Testis (tissue), 3 donors: ENCODE results near the gene NMRK2. TPM values are rescaled to one million over a fixed set of nuclear protein-coding genes. Genes with fewer than 3 reads are reported as not detected.
A peak's percentile ranks its signal among the peaks of the same experiment; 100 is the strongest.
"Not testable (repeated sequence)": the region's sequence is repeated elsewhere in the genome, so short reads cannot be mapped to it uniquely, and the experiment has no call there.

Experiments used
- DNase-seq: peaks from one replicate; pipeline ENCODE4 v3.0.0-alpha.2; 2019
- H3K27ac ChIP-seq, 2 donors: fragments of 200-600 bp; sonication (generic); one replicate each; pipeline ENCODE4 v1.5.1; 2019
- H3K27me3 ChIP-seq: fragments of 200-600 bp; sonication (generic); one replicate; pipeline ENCODE4 v1.5.1; 2019
- H3K36me3 ChIP-seq: fragments of 200-600 bp; sonication (generic); one replicate; pipeline ENCODE4 v1.5.1; 2017; ENCODE audit warnings: low read depth; ENCODE audit errors: missing control alignments
- H3K4me1 ChIP-seq: fragments of 200-600 bp; sonication (generic); one replicate; pipeline ENCODE4 v1.5.1; 2019
- H3K4me3 ChIP-seq, 2 donors: fragments of 200-600 bp; sonication (generic); one replicate each; pipeline ENCODE4 v1.5.1; 2017 to 2019
- H3K9me3 ChIP-seq: fragments of 200-600 bp; sonication (generic); one replicate; pipeline ENCODE4 v1.5.1; 2017
- POLR2A ChIP-seq: fragments of 450-650 bp; IDR thresholded peaks from one replicate; pipeline ENCODE4 v1.6.1; 2017; ENCODE audit warnings: antibody characterized with exemption, mild to moderate bottlenecking, moderate library complexity
- WGBS, 2 donors: methylation state at CpG; one replicate each; pipeline ENCODE4 v1.1.5; 2018; 5-methylcytosine and 5-hydroxymethylcytosine counted together
- intact Hi-C: fragments of 100-400 bp; cut with DNase I; formaldehyde crosslinking; loops from one replicate; pipeline ENCODE4 v1.15.1; 2023; ENCODE audit warnings: low total_unique reads
- polyA plus RNA-seq: library from polyadenylated mRNA; stranded (reverse); fragments of 350-450 nt; fragmentation: Illumina TruSeq; extraction: RNeasy Lipid Tissue Mini Kit (QIAGEN cat#74804); gene quantifications from one replicate; pipeline ENCODE4 v1.2.3, GENCODE V29; 2014; ENCODE audit warnings: low read depth, low replicate concordance; ENCODE audit not compliant: insufficient read depth
- total RNA-seq, 2 donors: library from RNA; depleted of rRNA; stranded (reverse); fragments of >200 nt; gene quantifications; one replicate each; pipeline ENCODE4 v1.2.3, GENCODE V29; 2016
- TF ChIP-seq, protein P1 (sequence below), 3 experiments: fragments of 450-650 bp in 2 of 3; fragments of 200-600 bp in 1 of 3; sonication (generic) in 1 of 3; IDR thresholded peaks; one replicate each; pipeline ENCODE4 v1.5.1; 2016 to 2019; ENCODE audit warnings: antibody characterized with exemption in 3 of 3, mild to moderate bottlenecking in 2 of 3, moderate library complexity in 1 of 3

The NMRK2 gene
- total and polyA plus RNA-seq, 3 donors from 2014 or later, result 1.7 to 3.2 (median 1.7) TPM

DNA sequence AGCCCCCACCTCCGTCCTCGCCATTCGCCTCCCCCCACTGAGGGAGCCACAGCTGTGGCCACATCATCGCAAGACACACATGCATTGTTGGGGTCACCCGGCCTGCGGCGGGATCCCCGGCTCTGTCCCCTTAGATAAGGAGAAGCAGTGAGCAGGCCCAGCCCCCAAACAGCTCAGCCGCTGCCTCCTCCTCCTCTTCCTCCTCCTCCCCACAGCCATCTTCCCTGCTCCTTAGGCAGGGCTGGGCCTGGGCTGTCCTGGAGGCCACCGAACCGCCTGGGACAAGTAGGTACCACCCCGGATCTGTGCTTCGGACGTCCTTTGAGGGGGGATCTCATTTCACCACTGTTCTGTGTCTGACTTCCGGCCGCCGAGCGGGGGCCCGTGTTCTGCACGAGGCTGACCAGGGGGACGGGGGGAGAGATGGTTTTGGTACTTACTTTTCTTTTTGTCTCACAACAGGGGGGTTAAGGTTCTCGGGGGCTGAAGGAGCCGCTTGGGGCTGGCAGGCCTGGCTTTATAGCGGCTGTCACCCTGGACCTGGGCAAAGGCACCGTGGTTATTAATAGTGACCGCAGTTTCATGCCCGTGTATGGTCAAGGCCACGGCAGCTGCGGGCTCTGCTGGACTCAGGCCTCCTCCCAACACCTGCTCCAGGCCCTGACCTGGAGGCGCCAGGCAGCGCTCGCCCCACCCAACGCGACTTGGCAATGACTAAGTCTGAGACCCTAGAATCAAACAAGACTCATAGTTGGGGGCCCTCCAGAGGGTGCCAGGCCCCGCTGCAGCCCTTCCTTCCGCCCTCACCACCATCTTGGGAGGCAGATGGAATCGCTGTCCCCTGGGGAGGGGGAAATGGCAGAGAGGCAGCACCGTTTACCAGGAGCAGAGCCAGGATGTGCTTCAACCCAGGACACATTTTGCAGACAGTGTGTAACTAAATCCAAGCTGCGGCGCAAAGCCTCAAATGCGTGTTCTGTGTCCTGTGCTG lies 18.3 kb downstream of the NMRK2 start:
- intact Hi-C loops, result no loop called here
- peak; percentile 54 for DNase-seq
- peak overlapping the region in 1 of 2 donors; percentile 4 for H3K27ac ChIP-seq

DNA sequence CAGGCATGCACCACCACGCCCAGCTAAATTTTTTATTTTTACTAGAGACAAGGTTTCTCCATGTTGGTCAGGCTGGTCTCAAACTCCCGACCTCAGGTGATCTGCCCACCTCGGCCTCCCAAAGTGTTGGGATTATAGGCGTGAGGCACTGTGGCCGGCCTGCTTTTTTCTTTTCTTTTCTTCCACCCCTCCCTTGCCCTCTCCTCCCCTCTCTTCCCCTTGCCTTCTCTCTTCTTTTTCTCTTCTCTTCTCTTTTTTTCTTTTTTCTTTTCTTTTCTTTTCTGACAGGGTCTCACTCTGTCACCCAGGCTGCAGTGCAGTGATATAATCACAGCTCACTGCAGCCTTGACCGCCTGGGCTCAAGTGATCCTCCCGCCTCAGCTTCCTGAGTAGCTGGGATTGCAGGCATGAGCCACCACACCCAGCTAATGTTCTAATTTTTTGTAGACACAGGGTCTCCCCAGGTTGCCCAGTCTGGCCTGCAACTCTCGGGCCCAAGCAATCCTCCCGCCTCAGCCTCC lies 19.9 kb downstream of the NMRK2 start:
- H3K27ac ChIP-seq, intact Hi-C loops, H3K4me3 ChIP-seq, H3K9me3 ChIP-seq, H3K27me3 ChIP-seq, H3K36me3 ChIP-seq, DNase-seq: not testable (repeated sequence)
- peaks cover 18% of the 10 kb centered on the region for H3K4me1 ChIP-seq
- WGBS, 2 donors, result 82 to 84% methylated on average over 9 of the region's 9 CpGs

More for the DNA sequence above, 18.3 kb downstream of the NMRK2 start:
- H3K36me3 ChIP-seq, result no peaks in the 10 kb centered on the region
- 31 to 42% methylated on average over 29 to 36 of the region's 41 CpGs for whole genome bisulfite sequencing, 2 donors
- H3K27me3 ChIP-seq, result no peaks in the 10 kb centered on the region
- TF ChIP-seq POLR2A, result no peak
- TF ChIP-seq, protein P1, sequence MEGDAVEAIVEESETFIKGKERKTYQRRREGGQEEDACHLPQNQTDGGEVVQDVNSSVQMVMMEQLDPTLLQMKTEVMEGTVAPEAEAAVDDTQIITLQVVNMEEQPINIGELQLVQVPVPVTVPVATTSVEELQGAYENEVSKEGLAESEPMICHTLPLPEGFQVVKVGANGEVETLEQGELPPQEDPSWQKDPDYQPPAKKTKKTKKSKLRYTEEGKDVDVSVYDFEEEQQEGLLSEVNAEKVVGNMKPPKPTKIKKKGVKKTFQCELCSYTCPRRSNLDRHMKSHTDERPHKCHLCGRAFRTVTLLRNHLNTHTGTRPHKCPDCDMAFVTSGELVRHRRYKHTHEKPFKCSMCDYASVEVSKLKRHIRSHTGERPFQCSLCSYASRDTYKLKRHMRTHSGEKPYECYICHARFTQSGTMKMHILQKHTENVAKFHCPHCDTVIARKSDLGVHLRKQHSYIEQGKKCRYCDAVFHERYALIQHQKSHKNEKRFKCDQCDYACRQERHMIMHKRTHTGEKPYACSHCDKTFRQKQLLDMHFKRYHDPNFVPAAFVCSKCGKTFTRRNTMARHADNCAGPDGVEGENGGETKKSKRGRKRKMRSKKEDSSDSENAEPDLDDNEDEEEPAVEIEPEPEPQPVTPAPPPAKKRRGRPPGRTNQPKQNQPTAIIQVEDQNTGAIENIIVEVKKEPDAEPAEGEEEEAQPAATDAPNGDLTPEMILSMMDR (IDR thresholded peaks at IDR 0.05), result no peak
- peaks cover 18% of the 10 kb centered on the region for H3K4me1 ChIP-seq
- no peaks in the 10 kb centered on the region for H3K9me3 ChIP-seq
- H3K4me3 ChIP-seq, result no peak overlapping the region

DNA sequence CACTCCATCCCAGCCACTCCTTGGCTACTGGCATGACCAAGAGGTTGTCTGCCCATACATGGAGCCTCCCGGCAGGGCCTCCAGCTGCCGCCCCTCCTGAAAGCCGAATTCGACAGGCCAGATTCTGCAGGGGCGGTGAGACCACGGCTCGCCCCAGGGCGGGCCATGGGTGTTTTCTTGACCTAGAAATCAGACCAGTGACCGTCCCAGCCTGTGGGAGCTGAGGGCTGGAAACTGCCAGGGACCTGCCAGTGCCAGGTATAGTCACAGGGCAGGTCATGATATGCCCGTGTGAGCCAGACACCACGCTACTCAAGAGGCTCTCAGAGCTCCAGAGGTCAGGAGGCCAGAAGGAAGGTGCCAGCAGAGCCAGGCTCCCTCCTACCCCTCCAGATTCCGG lies 21.2 kb downstream of the NMRK2 start:
- DNase-seq, result no peak
- WGBS, 2 donors, result 89 to 93% methylated on average over 11 to 12 of the region's 12 CpGs
- TF ChIP-seq, protein P1 (IDR thresholded peaks at IDR 0.05), result no peak
- TF ChIP-seq POLR2A, result no peak
- Histone ChIP-seq H3K4me3 (no peak overlapping the region), H3K9me3 (no peaks in the 10 kb centered on the region), H3K4me1 (peaks cover 18% of the 10 kb centered on the region), H3K27me3 (no peaks in the 10 kb centered on the region), H3K27ac (no peak overlapping the region), H3K36me3 (no peaks in the 10 kb centered on the region)
- intact Hi-C loops, result no loop called here

DNA sequence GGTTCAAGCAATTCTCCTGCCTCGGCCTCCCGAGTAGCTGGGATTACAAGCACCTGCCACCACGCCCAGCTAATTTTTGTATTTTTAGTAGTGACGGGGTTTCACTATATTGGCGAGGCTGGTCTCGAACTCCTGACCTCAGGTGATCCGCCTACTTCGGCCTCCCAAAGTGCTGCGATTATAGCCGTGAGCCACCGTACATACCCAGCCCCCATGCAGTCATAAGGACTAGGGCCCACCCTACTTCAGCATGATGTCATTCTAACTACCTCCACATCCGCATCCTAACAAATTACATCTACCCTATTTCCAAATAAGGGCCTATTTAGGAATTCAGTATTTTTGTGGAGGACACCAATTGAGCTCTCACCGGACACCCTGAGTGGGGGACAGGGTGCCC lies 22.4 kb downstream of the NMRK2 start:
- H3K27ac ChIP-seq, intact Hi-C loops, H3K36me3 ChIP-seq, H3K27me3 ChIP-seq, H3K9me3 ChIP-seq, H3K4me3 ChIP-seq, DNase-seq: not testable (repeated sequence)
- 88 to 95% methylated on average over 13 of the region's 13 CpGs for WGBS, 2 donors
- H3K4me1 ChIP-seq, result peaks cover 16% of the 10 kb centered on the region

DNA sequence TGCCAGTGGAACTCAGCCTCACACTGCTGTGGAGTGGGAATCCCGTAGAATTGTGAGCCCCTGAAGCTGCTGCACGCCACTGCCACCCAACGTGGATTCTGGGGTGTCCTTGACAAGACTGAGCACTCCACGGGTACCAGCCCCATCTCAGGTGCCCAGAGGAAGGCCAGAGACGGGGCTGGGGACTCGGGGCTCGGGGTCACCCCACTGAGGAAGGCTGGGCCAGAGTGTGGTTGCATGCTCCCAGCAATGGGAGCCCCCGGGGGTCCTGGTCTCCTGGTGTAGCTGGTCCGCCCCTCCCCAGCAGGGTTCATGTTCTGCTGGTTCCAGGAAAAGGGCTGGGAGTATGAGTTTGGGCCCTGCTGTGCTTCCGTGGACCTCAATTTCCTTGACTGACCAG lies 22.8 kb downstream of the NMRK2 start:
- whole genome bisulfite sequencing, 2 donors, result 88% methylated on average over 10 of the region's 10 CpGs; no CpG with 5 or more reads in 1 of the 2 donors
- intact Hi-C loops, result no loop called here
- H3K27ac ChIP-seq, result no peak overlapping the region
- no peak for TF ChIP-seq POLR2A
- TF ChIP-seq, protein P1 (IDR thresholded peaks at IDR 0.05), result no peak
- H3K4me3 ChIP-seq, result no peak overlapping the region
- no peaks in the 10 kb centered on the region for H3K9me3 ChIP-seq
- no peaks in the 10 kb centered on the region for H3K36me3 ChIP-seq
- peaks cover 12% of the 10 kb centered on the region for H3K4me1 ChIP-seq
- no peaks in the 10 kb centered on the region for H3K27me3 ChIP-seq
- no peak for DNase-seq
